PC-3 (cell line): ENCODE measurements around the gene IFI27L1. TPM values are rescaled to one million over a fixed set of nuclear protein-coding genes. Genes with fewer than 3 reads are reported as not detected.
"Not testable (repeated sequence)": the region's sequence is repeated elsewhere in the genome, so short reads cannot be mapped to it uniquely, and the experiment has no call there.

Source experiments
- ATAC-seq: fragments of 200-7000 bp; cut with Tn5 transposase; 2 replicates; pipeline ENCODE4 v1.9.1; 2020; ENCODE audit warnings: mild to moderate bottlenecking, moderate library complexity
- BruUV-seq: library from RNA; stranded (reverse); fragments of 400-500 nt; replicated peaks from 2 replicates; lab custom pipeline; 2021; lab: Mats Ljungman, UMichigan
- CTCF ChIA-PET: fragments of 300-600 bp; sonication (Branson Sonifier 250); formaldehyde crosslinking; loops from one replicate; lab custom pipeline; 2022; ENCODE audit warnings: antibody characterized with exemption; lab: Charles Lee
- POLR2A ChIA-PET: fragments of 300-600 bp; sonication (Branson Sonifier 250); formaldehyde crosslinking; loops from one replicate; lab custom pipeline; 2022; ENCODE audit warnings: antibody characterized with exemption; ENCODE audit not compliant: unreplicated experiment; lab: Charles Lee
- DNase-seq: peaks from one replicate; pipeline ENCODE4 v3.0.0-alpha.2; 2015
- H2AFZ ChIP-seq: fragments of 300-600 bp; sonication (generic); 2 replicates; pipeline ENCODE4 v1.6.0; 2016; ENCODE audit warnings: antibody characterized with exemption, low read length
- H3F3A ChIP-seq: fragments of 300-600 bp; sonication (generic); one replicate; pipeline ENCODE4 v1.6.0; 2017; ENCODE audit warnings: antibody characterized with exemption, low read length, control low read depth, mild to moderate bottlenecking; ENCODE audit not compliant: unreplicated experiment
- H3K27ac ChIP-seq: fragments of 300-600 bp; sonication (generic); 2 replicates; pipeline ENCODE4 v1.5.1; 2016; ENCODE audit warnings: mild to moderate bottlenecking, low read length
- H3K27me3 ChIP-seq: fragments of 300-600 bp; sonication (generic); 2 replicates; pipeline ENCODE4 v1.6.1; 2016; ENCODE audit warnings: low read length, mixed read lengths
- H3K36me3 ChIP-seq: fragments of 300-600 bp; sonication (generic); 2 replicates; pipeline ENCODE4 v1.6.1; 2016; ENCODE audit warnings: low read depth, mixed run types, low read length, mixed read lengths
- H3K4me1 ChIP-seq: fragments of 300-600 bp; sonication (generic); 2 replicates; pipeline ENCODE4 v1.5.1; 2016; ENCODE audit warnings: low read length; ENCODE audit not compliant: insufficient read depth
- H3K4me2 ChIP-seq: fragments of 300-600 bp; sonication (generic); 2 replicates; pipeline ENCODE4 v1.6.0; 2016; ENCODE audit warnings: low read length
- H3K4me3 ChIP-seq: fragments of 300-600 bp; sonication (generic); 2 replicates; pipeline ENCODE4 v1.5.1; 2016; ENCODE audit warnings: mild to moderate bottlenecking, low read length, mixed read lengths
- H3K79me2 ChIP-seq: fragments of 300-600 bp; sonication (generic); 2 replicates; pipeline ENCODE4 v1.6.1; 2017; ENCODE audit warnings: low read length, mixed read lengths
- H3K9ac ChIP-seq: fragments of 300-600 bp; sonication (generic); 2 replicates; pipeline ENCODE4 v1.6.0; 2016; ENCODE audit warnings: mild to moderate bottlenecking, low read length
- H3K9me2 ChIP-seq: fragments of 300-600 bp; sonication (generic); replicated peaks from 2 replicates; pipeline ENCODE4 v1.6.1; 2016; ENCODE audit warnings: mixed run types, low read length, mixed read lengths
- H3K9me3 ChIP-seq: fragments of 300-600 bp; sonication (generic); 2 replicates; pipeline ENCODE4 v1.6.1; 2016; ENCODE audit warnings: low read length, mixed read lengths
- H4K20me1 ChIP-seq: fragments of 300-600 bp; sonication (generic); 2 replicates; pipeline ENCODE4 v1.6.1; 2016; ENCODE audit warnings: low read length, mixed read lengths
- EZH2 ChIP-seq: fragments of 300-600 bp; sonication (generic); IDR thresholded peaks from one replicate; pipeline ENCODE4 v1.6.1; 2017; ENCODE audit warnings: antibody characterized with exemption, mild to moderate bottlenecking, low read length; ENCODE audit not compliant: unreplicated experiment
- EZH2phosphoT487 ChIP-seq: fragments of 300-600 bp; sonication (generic); IDR thresholded peaks from 2 replicates; pipeline ENCODE4 v1.6.1; 2018; ENCODE audit warnings: mild to moderate bottlenecking, antibody characterized with exemption, low read length, borderline replicate concordance
- intact Hi-C: fragments of 100-400 bp; cut with micrococcal nuclease; formaldehyde crosslinking; loops from 2 replicates; pipeline ENCODE4 v1.9.0; 2023
- total RNA-seq: library from RNA; depleted of rRNA; stranded (reverse); fragments of >200 nt; gene quantifications from 2 replicates; pipeline ENCODE4 v1.2.3, GENCODE V29; 2014
- TF ChIP-seq, protein P1 (sequence below): fragments of 300-600 bp; sonication (generic); conservative IDR thresholded peaks from 2 replicates; pipeline ENCODE4 v1.5.1; 2017; ENCODE audit warnings: antibody characterized with exemption, low read depth, mild to moderate bottlenecking, low read length

IFI27L1 gene
- total RNA-seq, 1 experiment from 2014 or later, result 16.9 TPM

GRCh38 chr14:94066089-94066676 lies 14.9 kb upstream of the IFI27L1 start:
- Histone ChIP-seq H2AFZ (no peak overlapping the region), H3K4me1 (peaks cover 19% of the 10 kb centered on the region), H3F3A (no peaks in the 10 kb centered on the region), H4K20me1 (peaks cover 43% of the 10 kb centered on the region), H3K9ac (no peak overlapping the region), H3K4me3 (no peak overlapping the region), H3K27ac (no peak overlapping the region), H3K9me2 (no peaks in the 10 kb centered on the region), H3K27me3 (no peaks in the 10 kb centered on the region), H3K4me2 (no peak overlapping the region), H3K36me3 (peaks cover 11% of the 10 kb centered on the region), H3K9me3 (no peaks in the 10 kb centered on the region), H3K79me2 (peaks cover 100% of the 10 kb centered on the region)
- peak; percentile 60 for ATAC-seq
- ChIA-PET POLR2A (interaction anchor here (0.7 kb wide), 2 partner anchors 10 to 44 kb away, joined by 3 read pairs; partner anchors contain the start of gene IFI27), CTCF (no interaction called here)
- no TSS peak for BruUV-seq
- no peak for TF ChIP-seq EZH2phosphoT487
- no peak for TF ChIP-seq EZH2
- TF ChIP-seq, protein P1, sequence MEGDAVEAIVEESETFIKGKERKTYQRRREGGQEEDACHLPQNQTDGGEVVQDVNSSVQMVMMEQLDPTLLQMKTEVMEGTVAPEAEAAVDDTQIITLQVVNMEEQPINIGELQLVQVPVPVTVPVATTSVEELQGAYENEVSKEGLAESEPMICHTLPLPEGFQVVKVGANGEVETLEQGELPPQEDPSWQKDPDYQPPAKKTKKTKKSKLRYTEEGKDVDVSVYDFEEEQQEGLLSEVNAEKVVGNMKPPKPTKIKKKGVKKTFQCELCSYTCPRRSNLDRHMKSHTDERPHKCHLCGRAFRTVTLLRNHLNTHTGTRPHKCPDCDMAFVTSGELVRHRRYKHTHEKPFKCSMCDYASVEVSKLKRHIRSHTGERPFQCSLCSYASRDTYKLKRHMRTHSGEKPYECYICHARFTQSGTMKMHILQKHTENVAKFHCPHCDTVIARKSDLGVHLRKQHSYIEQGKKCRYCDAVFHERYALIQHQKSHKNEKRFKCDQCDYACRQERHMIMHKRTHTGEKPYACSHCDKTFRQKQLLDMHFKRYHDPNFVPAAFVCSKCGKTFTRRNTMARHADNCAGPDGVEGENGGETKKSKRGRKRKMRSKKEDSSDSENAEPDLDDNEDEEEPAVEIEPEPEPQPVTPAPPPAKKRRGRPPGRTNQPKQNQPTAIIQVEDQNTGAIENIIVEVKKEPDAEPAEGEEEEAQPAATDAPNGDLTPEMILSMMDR, result no peak
- intact Hi-C loops, result no loop called here
- DNase-seq, result peak; percentile 20

GRCh38 chr14:94072076-94072475 lies 9.0 kb upstream of the IFI27L1 start:
- H3K9ac ChIP-seq, CTCF ChIA-PET, H3F3A ChIP-seq, H3K4me2 ChIP-seq, H2AFZ ChIP-seq, intact Hi-C loops, H3K27ac ChIP-seq, DNase-seq, H3K4me1 ChIP-seq, H3K9me3 ChIP-seq, BruUV-seq, H3K9me2 ChIP-seq, H3K4me3 ChIP-seq, H3K27me3 ChIP-seq, ATAC-seq, POLR2A ChIA-PET: not testable (repeated sequence)
- Histone ChIP-seq H3K36me3 (peaks cover 37% of the 10 kb centered on the region), H3K79me2 (peaks cover 100% of the 10 kb centered on the region), H4K20me1 (peaks cover 19% of the 10 kb centered on the region)

DNA sequence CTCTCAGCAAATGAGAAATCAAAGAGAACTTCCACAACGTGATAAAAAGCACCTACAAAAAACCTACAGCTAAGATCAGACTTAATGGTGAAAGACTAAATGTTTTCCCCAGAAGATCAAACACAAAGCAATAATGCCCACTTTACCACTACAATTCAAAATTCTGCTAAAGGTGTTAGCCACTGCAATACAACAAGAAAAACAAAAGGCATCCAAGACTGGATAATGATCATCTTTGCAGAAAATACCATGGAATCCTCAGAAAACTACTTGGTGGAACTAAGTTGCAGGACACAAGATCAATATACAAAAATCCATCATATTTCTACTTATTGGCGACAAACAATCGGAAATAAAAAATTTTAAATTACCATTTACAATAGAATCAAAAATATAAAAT lies 6.6 kb upstream of the IFI27L1 start:
- peaks cover 61% of the 10 kb centered on the region for H3K36me3 ChIP-seq
- H3F3A ChIP-seq, result no peaks in the 10 kb centered on the region
- no peaks in the 10 kb centered on the region for H3K27me3 ChIP-seq
- BruUV-seq, result no TSS peak
- CTCF ChIA-PET, result no interaction called here
- TF ChIP-seq EZH2phosphoT487 (no peak), EZH2 (no peak)
- TF ChIP-seq, protein P1, result no peak
- H3K9me2 ChIP-seq, result no peaks in the 10 kb centered on the region
- H3K9ac ChIP-seq, result no peak overlapping the region
- H3K9me3 ChIP-seq, result peaks cover 9% of the 10 kb centered on the region; the same call in 1 of the 2 replicates
- peaks cover 23% of the 10 kb centered on the region for H3K4me1 ChIP-seq
- intact Hi-C loops, result no loop called here
- H4K20me1 ChIP-seq, result peaks cover 35% of the 10 kb centered on the region
- H3K79me2 ChIP-seq, result peaks cover 100% of the 10 kb centered on the region
- no peak overlapping the region for H3K27ac ChIP-seq
- no peak overlapping the region for H2AFZ ChIP-seq
- H3K4me3 ChIP-seq, result no peak overlapping the region
- POLR2A ChIA-PET, result no interaction called here
- no peak for ATAC-seq
- H3K4me2 ChIP-seq, result no peak overlapping the region
- no peak for DNase-seq
